CD4-positive, alpha-beta T cell treated with Interleukin-6 at 100 ng/mL for 8 hours (primary cell): Measurements from ENCODE around the gene SENP5.

Source experiments
- DNase-seq: peaks from one replicate; pipeline ENCODE4 v3.0.0-alpha.2; 2020; ENCODE audit warnings: mixed read lengths, low spot score

The SENP5 gene

DNA sequence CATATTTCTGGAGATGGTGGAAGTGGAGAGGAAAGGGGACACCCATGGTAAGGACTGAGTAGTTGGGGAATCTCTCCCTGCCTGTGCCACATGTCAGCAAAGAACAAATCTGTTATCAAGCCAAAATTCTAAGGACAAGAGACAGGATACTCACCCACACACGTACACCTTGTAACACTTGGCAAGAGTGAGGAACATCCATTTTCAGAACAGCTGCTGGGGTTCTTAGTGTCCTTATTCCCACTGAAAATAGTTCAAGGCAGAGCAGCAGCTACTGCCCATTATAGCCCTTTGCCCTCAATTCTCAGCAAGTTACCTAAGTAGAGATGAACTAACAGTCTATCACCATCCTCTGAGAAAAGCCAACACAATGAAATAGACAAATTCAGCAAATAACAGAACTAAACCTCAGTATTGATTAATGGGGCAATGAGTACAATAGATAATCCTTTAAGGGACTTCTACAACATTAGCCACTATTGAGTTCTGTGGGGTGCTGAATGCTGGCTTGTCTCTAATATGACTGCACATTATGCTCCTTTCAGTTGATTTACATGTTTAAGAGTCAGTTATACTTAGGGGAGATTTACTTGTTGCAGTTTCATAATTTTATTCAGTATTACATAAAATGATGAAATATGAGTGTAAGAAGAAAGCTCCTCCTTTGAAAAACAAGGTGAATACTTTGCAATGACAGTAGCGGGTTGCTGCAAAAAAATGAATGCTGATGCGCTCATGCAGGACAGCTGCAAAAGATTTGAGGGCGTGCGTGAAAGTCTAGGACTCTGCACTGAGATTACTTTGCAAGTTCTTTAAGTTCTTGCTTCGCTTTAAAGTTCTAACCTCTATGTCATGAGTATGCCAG, 22.4 kb downstream of the SENP5 start:
- DNase-seq, result no peak

- DNase-seq, result no peak
Measured at GRCh38 chr3:196894557-196895295, 27.0 kb downstream of the SENP5 start.

- DNase-seq, result no peak
Measured at GRCh38 chr3:196896229-196896628, 28.5 kb downstream of the SENP5 start.

DNA sequence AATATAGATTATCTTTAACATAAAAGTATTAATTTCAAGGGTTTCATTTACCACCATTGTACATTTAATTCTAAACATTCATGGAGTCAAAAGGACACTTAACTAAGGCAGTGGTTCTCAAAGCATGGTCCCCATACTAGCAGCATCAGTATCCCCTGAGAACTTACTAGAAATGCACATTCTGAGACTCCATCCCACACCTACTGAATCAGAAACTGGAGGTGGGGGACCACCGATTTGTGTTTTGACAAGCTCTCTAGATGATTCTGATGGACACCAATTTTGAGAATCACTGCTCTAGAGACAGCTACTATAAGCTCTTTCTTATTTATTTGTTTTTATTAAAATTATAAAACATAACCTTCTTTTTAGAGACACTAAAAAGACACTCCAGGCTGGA, 34.0 kb downstream of the SENP5 start:
- no peak for DNase-seq

- no peak for DNase-seq
Measured at GRCh38 chr3:196902296-196902695, 34.6 kb downstream of the SENP5 start.

DNA sequence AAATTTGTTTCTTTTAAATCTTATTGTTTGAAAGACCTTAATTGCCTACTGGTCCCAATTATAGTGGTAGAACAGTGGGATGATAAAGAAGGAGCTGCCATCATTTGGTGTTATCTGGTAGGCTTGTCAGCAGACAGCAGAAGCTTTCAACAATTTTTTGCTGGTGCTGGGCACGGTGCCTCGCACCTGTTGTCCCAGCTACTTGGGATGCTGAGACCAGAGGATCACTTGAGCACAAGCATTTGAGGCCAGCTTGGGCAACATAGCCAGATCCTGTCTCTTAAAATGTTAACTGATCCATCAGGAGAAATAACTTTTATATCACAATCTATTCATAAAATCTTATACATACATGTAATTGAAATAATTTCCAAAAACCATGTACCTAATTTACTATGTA, 36.0 kb downstream of the SENP5 start:
- DNase-seq, result no peak

- DNase-seq, result no peak
Measured at GRCh38 chr3:196914866-196915265, 47.1 kb downstream of the SENP5 start.

GRCh38 chr3:196915375-196915774, 47.7 kb downstream of the SENP5 start:
- DNase-seq, result no peak

GRCh38 chr3:196916221-196916620, 48.5 kb downstream of the SENP5 start:
- no peak for DNase-seq

- no peak for DNase-seq
Measured at GRCh38 chr3:196916995-196917394, 49.3 kb downstream of the SENP5 start.

- no peak for DNase-seq
Measured at GRCh38 chr3:196918968-196919367, 51.2 kb downstream of the SENP5 start.

GRCh38 chr3:196920733-196921132, 53.0 kb downstream of the SENP5 start:
- no peak for DNase-seq

DNA sequence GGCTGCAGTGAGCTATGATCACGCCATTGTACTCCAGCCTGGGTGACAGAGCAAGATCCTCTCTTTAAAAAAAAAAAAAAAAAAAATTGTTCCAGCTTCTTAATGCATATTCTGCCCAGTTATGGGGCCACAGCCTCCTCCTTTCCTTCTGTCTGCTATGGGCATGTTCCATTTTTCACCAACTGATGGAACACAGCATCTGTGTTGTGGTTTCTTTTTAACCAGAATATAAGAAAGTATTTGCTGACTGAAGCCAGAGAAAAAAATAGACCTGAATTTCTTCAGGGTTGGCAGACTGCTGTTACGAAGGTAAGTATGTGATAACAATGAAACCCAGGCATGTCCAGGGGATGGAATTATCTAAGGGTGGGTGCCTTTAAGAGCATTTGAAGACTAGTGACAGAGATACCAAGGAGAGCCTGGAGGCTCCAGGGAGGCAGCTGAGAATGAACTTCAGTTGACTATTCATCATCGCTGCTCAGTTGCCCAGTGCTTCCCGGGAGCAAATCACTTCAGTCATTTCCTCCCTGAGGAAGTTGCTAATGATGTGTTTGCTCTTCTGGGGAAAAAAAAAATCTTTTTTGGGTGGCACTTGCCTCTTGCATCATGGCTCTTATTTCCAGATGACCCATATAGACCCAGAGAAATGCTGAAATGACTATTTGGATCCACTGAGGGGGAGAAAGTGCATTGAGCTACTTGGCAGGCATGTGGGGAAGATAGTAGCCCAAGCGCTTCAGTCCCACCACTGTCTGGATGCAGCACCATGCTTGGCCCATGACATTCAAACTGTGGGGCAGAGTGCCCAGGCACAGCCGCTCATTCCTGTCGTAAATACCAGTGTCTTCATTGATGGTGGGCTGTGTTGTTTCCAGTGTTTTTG, 60.1 kb downstream of the SENP5 start:
- DNase-seq, result no peak

DNA sequence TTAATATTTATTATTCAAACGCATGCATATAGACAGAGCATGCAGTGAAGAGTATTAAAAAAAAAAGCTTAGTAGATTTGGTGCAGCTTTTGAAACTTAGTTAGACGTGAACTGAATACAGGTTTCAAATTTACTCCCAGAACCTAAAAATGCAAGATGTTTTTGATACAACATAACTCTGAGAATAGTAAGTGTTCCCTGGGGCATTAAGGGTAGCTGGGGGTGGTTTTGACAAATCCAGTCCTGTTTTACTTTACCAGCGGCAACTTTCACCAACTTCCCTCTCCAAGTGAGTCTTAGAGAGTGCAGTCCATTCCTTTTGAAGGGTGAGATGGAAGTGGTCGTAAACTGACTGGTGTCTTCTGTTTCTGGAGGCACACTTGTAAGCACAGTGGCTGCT, 63.4 kb downstream of the SENP5 start:
- DNase-seq, result no peak

GRCh38 chr3:196931828-196932587, 64.3 kb downstream of the SENP5 start:
- DNase-seq, result no peak

- no peak for DNase-seq
Measured at GRCh38 chr3:196932600-196932999, 64.9 kb downstream of the SENP5 start.

GRCh38 chr3:196936288-196936687, 68.6 kb downstream of the SENP5 start:
- no peak for DNase-seq

DNA sequence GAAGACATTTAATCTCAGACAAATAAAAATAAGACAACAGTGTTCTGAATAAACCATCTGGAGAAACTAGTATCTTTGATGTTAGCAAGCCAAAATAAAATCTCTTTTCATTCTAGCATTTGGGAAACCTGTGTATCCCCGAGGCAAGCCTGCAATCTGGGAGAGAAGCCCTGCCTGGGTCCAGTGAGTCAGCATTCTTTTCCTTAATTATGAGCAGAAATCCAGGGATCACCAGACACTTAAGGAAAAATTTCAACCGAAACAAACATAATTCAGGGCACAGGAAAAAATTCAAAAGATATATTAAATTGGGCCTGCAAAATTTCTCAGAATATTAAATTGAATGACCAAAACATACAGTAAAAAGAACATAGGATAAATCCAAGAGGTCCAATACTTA, 70.4 kb downstream of the SENP5 start:
- no peak for DNase-seq

GRCh38 chr3:196938576-196938975, 70.9 kb downstream of the SENP5 start:
- no peak for DNase-seq

GRCh38 chr3:196941729-196942225, 74.1 kb downstream of the SENP5 start:
- DNase-seq, result peak; percentile 28

GRCh38 chr3:196942226-196942914, 74.7 kb downstream of the SENP5 start, which contains the start of gene NCBP2:
NCBP2 (minus strand) TSS chr3:196942528; CDS start chr3:196942503, 25 bp downstream.
- peak; percentile 97 for DNase-seq
